HepG2 (cell line): ENCODE measurements around the gene ISCA2. TPM values are rescaled to one million over a fixed set of nuclear protein-coding genes. Genes with fewer than 3 reads are reported as not detected.

ENCODE experiments used
- BRF2 ChIP-seq: sonication (generic); formaldehyde crosslinking; IDR thresholded peaks from 2 replicates; pipeline ENCODE4 v1.8.1; 2022; ENCODE audit warnings: mild to moderate bottlenecking, missing genetic modification reagents
- FOXC1 ChIP-seq: sonication (generic); formaldehyde crosslinking; IDR thresholded peaks from 2 replicates; pipeline ENCODE4 v1.8.0; 2022; ENCODE audit warnings: mild to moderate bottlenecking, missing genetic modification reagents, borderline replicate concordance
- IKZF5 ChIP-seq: IDR thresholded peaks from 2 replicates; pipeline ENCODE4 v1.6.1; 2018; ENCODE audit warnings: missing genetic modification reagents, mild to moderate bottlenecking, missing compliant biosample characterization
- KAT2B ChIP-seq: fragments of 150-350 bp; IDR thresholded peaks from 2 replicates; pipeline ENCODE4 v1.6.1; 2014; ENCODE audit warnings: low read depth, low read length, borderline replicate concordance
- PHF21A ChIP-seq: sonication (generic); formaldehyde crosslinking; IDR thresholded peaks from 2 replicates; pipeline ENCODE4 v1.5.0; 2020; ENCODE audit warnings: mild to moderate bottlenecking, missing genetic modification reagents
- SKI ChIP-seq: fragments of 450-650 bp; IDR thresholded peaks from one replicate; pipeline ENCODE4 v1.6.1; 2018; ENCODE audit warnings: mild to moderate bottlenecking; ENCODE audit not compliant: partially characterized antibody
- SNRNP70 ChIP-seq: fragments of 200-400 bp; formaldehyde crosslinking; IDR thresholded peaks from 2 replicates; pipeline ENCODE4 v1.6.1; 2017; ENCODE audit warnings: mild to moderate bottlenecking, low read depth, low read length, moderate library complexity
- WIZ ChIP-seq: sonication (generic); formaldehyde crosslinking; IDR thresholded peaks from 2 replicates; pipeline ENCODE4 v1.5.1; 2020; ENCODE audit warnings: mild to moderate bottlenecking, missing genetic modification reagents
- ZBTB38 ChIP-seq: sonication (generic); formaldehyde crosslinking; IDR thresholded peaks from 2 replicates; pipeline ENCODE4 v1.5.1; 2020; ENCODE audit warnings: mild to moderate bottlenecking, missing genetic modification reagents
- ZNF136 ChIP-seq: sonication (generic); formaldehyde crosslinking; IDR thresholded peaks from 2 replicates; pipeline ENCODE4 v1.8.1; 2022; ENCODE audit warnings: low read depth, mild to moderate bottlenecking, moderate library complexity, missing genetic modification reagents
- ZNF282 ChIP-seq: fragments of 450-650 bp; IDR thresholded peaks from 2 replicates; pipeline ENCODE4 v1.6.1; 2018; ENCODE audit not compliant: partially characterized antibody
- ZNF3 ChIP-seq: IDR thresholded peaks from 2 replicates; pipeline ENCODE4 v1.7.0; 2017; ENCODE audit warnings: inconsistent platforms
- polyA plus RNA-seq, 8 experiments: library from polyadenylated mRNA; depleted of rRNA in 3 of 8; stranded (reverse) in 7 of 8; unstranded in 1 of 8; fragments of >200 nt; fragmentation: Illumina TruSeq in 4 of 8; extraction: Trizol in 4 of 8; gene quantifications; 2 replicates each; pipeline versions ENCODE4 v1.2.1 to v1.2.3, GENCODE V29; 2011 to 2016; ENCODE audit warnings: low read depth in 4 of 8, missing spikeins in 1 of 8, mixed read lengths in 1 of 8; ENCODE audit not compliant: insufficient read depth in 1 of 8
- total RNA-seq, 5 experiments: library from RNA; depleted of rRNA; stranded (reverse); fragments of >200 nt; fragmentation: Illumina TruSeq; extraction: Trizol; gene quantifications; 2 replicates each; pipeline ENCODE4 v1.2.3, GENCODE V29; 2016; ENCODE audit warnings: low read depth in 1 of 5
- TF ChIP-seq, protein P1 (sequence below): sonication (generic); formaldehyde crosslinking; IDR thresholded peaks from 2 replicates; pipeline ENCODE4 v1.4.0; 2020; ENCODE audit warnings: mild to moderate bottlenecking, missing genetic modification reagents
- TF ChIP-seq, protein P2 (sequence below): sonication (generic); formaldehyde crosslinking; IDR thresholded peaks from 2 replicates; pipeline ENCODE4 v1.4.0; 2020; ENCODE audit warnings: missing genetic modification reagents

The ISCA2 gene
- total and polyA plus RNA-seq, 2 of the 13 experiments (the other 11 are each of a cell fraction or from before 2014, with no cell fraction given) = 32.1 to 43.4 TPM

DNA sequence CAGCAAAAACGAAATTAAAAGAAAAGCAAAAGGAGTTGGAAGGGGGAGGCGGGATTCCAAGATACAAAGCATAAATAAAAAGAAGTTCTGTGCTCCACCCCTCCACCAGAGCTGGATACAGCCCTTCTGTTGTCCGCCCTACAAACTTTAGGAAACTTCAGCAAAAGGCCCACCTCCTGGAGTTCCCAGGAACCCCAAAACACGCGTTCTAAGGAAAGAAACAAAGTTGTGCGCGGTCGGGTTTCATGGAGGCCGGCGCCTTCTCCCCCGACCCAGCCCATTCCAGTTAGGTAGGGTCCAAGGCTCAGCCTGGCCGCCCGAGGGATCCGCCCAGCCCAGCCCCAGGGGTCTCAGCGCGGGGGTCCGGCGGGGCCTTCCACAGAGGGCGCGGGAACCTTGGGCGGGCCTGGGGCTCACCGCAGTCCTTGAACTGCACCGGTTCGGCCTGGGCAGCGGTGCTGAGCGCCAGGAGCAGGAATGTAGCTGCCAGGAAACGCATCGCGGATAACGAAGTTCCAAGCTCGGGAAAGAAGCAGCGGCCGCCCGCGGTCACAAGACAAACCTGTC, 706 bp upstream of the ISCA2 start, which contains the start of gene NPC2 (continued):
- TF ChIP-seq, protein P1, sequence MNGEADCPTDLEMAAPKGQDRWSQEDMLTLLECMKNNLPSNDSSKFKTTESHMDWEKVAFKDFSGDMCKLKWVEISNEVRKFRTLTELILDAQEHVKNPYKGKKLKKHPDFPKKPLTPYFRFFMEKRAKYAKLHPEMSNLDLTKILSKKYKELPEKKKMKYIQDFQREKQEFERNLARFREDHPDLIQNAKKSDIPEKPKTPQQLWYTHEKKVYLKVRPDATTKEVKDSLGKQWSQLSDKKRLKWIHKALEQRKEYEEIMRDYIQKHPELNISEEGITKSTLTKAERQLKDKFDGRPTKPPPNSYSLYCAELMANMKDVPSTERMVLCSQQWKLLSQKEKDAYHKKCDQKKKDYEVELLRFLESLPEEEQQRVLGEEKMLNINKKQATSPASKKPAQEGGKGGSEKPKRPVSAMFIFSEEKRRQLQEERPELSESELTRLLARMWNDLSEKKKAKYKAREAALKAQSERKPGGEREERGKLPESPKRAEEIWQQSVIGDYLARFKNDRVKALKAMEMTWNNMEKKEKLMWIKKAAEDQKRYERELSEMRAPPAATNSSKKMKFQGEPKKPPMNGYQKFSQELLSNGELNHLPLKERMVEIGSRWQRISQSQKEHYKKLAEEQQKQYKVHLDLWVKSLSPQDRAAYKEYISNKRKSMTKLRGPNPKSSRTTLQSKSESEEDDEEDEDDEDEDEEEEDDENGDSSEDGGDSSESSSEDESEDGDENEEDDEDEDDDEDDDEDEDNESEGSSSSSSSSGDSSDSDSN = peak; percentile 45
- TF ChIP-seq IKZF5 (CRISPR knock-in tag) (0 out of 2 replicates have a peak, but pooled peaks have one; percentile 10), SNRNP70 (no peak), FOXC1 (no peak; the same call in 1 of the 2 replicates), WIZ (CRISPR knock-in tag) (no peak), ZNF3 (CRISPR knock-in tag) (no peak), BRF2 (no peak), ZNF136 (CRISPR knock-in tag) (peak; percentile 79; the same call in 1 of the 2 replicates), ZBTB38 (CRISPR knock-in tag) (peak; percentile 46; the same call in 1 of the 2 replicates), ZNF282 (no peak), KAT2B (no peak), SKI (peak; percentile 51), PHF21A (CRISPR knock-in tag) (peak; percentile 37; the same call in 1 of the 2 replicates)
- TF ChIP-seq, protein P2, sequence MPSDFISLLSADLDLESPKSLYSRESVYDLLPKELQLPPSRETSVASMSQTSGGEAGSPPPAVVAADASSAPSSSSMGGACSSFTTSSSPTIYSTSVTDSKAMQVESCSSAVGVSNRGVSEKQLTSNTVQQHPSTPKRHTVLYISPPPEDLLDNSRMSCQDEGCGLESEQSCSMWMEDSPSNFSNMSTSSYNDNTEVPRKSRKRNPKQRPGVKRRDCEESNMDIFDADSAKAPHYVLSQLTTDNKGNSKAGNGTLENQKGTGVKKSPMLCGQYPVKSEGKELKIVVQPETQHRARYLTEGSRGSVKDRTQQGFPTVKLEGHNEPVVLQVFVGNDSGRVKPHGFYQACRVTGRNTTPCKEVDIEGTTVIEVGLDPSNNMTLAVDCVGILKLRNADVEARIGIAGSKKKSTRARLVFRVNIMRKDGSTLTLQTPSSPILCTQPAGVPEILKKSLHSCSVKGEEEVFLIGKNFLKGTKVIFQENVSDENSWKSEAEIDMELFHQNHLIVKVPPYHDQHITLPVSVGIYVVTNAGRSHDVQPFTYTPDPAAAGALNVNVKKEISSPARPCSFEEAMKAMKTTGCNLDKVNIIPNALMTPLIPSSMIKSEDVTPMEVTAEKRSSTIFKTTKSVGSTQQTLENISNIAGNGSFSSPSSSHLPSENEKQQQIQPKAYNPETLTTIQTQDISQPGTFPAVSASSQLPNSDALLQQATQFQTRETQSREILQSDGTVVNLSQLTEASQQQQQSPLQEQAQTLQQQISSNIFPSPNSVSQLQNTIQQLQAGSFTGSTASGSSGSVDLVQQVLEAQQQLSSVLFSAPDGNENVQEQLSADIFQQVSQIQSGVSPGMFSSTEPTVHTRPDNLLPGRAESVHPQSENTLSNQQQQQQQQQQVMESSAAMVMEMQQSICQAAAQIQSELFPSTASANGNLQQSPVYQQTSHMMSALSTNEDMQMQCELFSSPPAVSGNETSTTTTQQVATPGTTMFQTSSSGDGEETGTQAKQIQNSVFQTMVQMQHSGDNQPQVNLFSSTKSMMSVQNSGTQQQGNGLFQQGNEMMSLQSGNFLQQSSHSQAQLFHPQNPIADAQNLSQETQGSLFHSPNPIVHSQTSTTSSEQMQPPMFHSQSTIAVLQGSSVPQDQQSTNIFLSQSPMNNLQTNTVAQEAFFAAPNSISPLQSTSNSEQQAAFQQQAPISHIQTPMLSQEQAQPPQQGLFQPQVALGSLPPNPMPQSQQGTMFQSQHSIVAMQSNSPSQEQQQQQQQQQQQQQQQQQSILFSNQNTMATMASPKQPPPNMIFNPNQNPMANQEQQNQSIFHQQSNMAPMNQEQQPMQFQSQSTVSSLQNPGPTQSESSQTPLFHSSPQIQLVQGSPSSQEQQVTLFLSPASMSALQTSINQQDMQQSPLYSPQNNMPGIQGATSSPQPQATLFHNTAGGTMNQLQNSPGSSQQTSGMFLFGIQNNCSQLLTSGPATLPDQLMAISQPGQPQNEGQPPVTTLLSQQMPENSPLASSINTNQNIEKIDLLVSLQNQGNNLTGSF (CRISPR knock-in tag) = no peak
